HepG2 (cell line): Measurements from ENCODE around the gene RAD51C.

Experiments used
- MAFK ChIP-seq, 2 experiments: IDR thresholded peaks in 1 of 2; conservative IDR thresholded peaks in 1 of 2; 2 replicates each; pipeline ENCODE4 v1.6.1; 2011; ENCODE audit warnings: improper control_type of control experiment in 2 of 2, low read length in 2 of 2
- NFRKB ChIP-seq: fragments of 450-650 bp; IDR thresholded peaks from 2 replicates; pipeline ENCODE4 v1.6.1; 2017
- POLR2A ChIP-seq, 2 experiments: IDR thresholded peaks; 2 replicates each; pipeline ENCODE4 v1.6.1; 2011; ENCODE audit warnings: low read depth in 2 of 2, low read length in 2 of 2, mild to moderate bottlenecking in 1 of 2, moderate library complexity in 1 of 2; ENCODE audit not compliant: insufficient read depth in 1 of 2
- ZNF142 ChIP-seq: sonication (generic); formaldehyde crosslinking; IDR thresholded peaks from 2 replicates; pipeline ENCODE4 v1.4.0; 2020; ENCODE audit warnings: missing genetic modification reagents
- ZNF468 ChIP-seq: sonication (generic); formaldehyde crosslinking; IDR thresholded peaks from 2 replicates; pipeline ENCODE4 v1.8.0; 2022; ENCODE audit warnings: mild to moderate bottlenecking, moderate library complexity, missing genetic modification reagents
- ZNF556 ChIP-seq: sonication (generic); formaldehyde crosslinking; IDR thresholded peaks from 2 replicates; pipeline ENCODE4 v1.4.0; 2020; ENCODE audit warnings: mild to moderate bottlenecking, missing genetic modification reagents, borderline replicate concordance
- TF ChIP-seq, protein P1 (sequence below): sonication (generic); formaldehyde crosslinking; conservative IDR thresholded peaks from 2 replicates; pipeline ENCODE4 v1.8.0; 2022; ENCODE audit warnings: mild to moderate bottlenecking, moderate library complexity, missing genetic modification reagents

DNA sequence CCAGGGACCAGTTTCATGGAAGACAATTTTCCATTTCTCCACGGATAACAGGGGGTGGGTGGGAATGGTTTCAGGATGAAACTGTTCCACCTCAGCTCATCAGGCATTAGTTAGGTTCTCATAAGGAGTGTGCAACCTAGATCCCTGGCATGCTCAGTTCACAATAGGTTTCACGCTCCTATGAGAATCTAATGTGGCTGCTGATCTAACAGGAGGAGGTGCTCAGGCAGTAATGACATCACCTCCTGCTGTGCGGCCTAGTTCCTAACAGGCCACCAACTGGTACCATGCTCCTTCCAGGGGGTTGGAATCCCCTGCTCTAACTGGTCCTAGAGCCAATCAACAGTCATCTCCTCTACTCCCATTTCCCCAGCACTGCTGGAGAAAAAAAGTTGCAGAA is 20.4 kb upstream of the RAD51C start:
- no peak for TF ChIP-seq ZNF468 (CRISPR knock-in tag)
- no peak for TF ChIP-seq MAFK (conservative IDR thresholded peaks at IDR 0.05 in 1 of 2, IDR thresholded peaks at IDR 0.05 in 1 of 2; ENCODE audit: low read length in 2 of 2)
- no peak for TF ChIP-seq ZNF142 (CRISPR knock-in tag)
- no peak for TF ChIP-seq POLR2A (IDR thresholded peaks at IDR 0.05; ENCODE audit: insufficient read depth in 1 of 2, low read depth in 2 of 2, low read length in 2 of 2)
- TF ChIP-seq, protein P1, sequence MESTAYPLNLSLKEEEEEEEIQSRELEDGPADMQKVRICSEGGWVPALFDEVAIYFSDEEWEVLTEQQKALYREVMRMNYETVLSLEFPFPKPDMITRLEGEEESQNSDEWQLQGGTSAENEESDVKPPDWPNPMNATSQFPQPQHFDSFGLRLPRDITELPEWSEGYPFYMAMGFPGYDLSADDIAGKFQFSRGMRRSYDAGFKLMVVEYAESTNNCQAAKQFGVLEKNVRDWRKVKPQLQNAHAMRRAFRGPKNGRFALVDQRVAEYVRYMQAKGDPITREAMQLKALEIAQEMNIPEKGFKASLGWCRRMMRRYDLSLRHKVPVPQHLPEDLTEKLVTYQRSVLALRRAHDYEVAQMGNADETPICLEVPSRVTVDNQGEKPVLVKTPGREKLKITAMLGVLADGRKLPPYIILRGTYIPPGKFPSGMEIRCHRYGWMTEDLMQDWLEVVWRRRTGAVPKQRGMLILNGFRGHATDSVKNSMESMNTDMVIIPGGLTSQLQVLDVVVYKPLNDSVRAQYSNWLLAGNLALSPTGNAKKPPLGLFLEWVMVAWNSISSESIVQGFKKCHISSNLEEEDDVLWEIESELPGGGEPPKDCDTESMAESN (CRISPR knock-in tag), result no peak
- no peak for TF ChIP-seq ZNF556 (CRISPR knock-in tag)
- TF ChIP-seq NFRKB, result no peak
